ENCODE results near the gene FOXO3. TPM values are rescaled to one million over a fixed set of nuclear protein-coding genes. Genes with fewer than 3 reads are reported as not detected.
"Not testable (repeated sequence)": the region's sequence is repeated elsewhere in the genome, so short reads cannot be mapped to it uniquely, and the experiment has no call there.

Gene FOXO3
- total and polyA plus RNA-seq, 2 of the 8 experiments (the other 6 are each of a cell fraction or from before 2014, with no cell fraction given) = 13.1 to 19.3 TPM

DNA sequence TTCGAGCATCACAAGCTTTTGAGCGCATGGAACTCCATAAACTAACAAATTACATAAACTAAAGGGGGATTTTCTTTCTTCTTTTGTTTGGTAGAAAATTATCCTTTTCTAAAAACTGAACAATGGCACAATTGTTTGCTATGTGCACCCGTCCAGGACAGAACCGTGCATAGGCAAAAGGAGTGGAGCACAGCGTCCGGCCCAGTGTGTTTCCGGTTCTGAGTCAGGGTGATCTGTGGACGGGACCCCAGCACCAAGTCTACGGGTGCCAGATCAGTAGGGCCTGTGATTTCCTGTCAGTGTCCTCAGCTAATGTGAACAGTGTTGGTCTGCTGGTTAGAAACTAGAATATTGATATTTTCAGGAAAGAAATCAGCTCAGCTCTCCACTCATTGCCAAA lies 119.6 kb downstream of the FOXO3 start:
- POLR2A ChIA-PET (ENCODE audit: partially characterized antibody); H3K4me2 ChIP-seq (ENCODE audit: insufficient read depth in 1 of 2, low read depth in 2 of 2, low read length in 2 of 2); H2BK15ac ChIP-seq (ENCODE audit: low read length); H4K91ac ChIP-seq (replicated peaks; ENCODE audit: insufficient read length, low read length); H2AFZ ChIP-seq (ENCODE audit: low read length); H3K9me3 ChIP-seq (ENCODE audit: insufficient read depth in 2 of 2, low read depth in 1 of 2, low read length in 1 of 2); H3K4ac ChIP-seq (replicated peaks; ENCODE audit: insufficient read length, low read depth, low read length); H3K27me3 ChIP-seq (replicated peaks in 1 of 4; ENCODE audit: control insufficient read depth in 3 of 4, extremely low read depth in 1 of 4, insufficient read depth in 3 of 4, low read length in 3 of 4); H3K23ac ChIP-seq (ENCODE audit: insufficient read length); H3K4me1 ChIP-seq (replicated peaks in 1 of 4; ENCODE audit: control insufficient read depth in 3 of 4, insufficient read depth in 4 of 4, low read length in 3 of 4); H3K4me3 ChIP-seq (ENCODE audit: extremely low read depth in 1 of 4, insufficient read depth in 2 of 4, low read depth in 3 of 4, low read length in 4 of 4); H3K18ac ChIP-seq (ENCODE audit: extremely low read depth, low read length); H3K79me1 ChIP-seq (ENCODE audit: low read depth, low read length); H3K27ac ChIP-seq (ENCODE audit: low read depth, low read length); CTCF ChIA-PET (ENCODE audit: partially characterized antibody); H3K36me3 ChIP-seq (ENCODE audit: control insufficient read depth in 2 of 4, insufficient read depth in 4 of 4, low read length in 3 of 4); DNase-seq (ENCODE audit: low read depth in 1 of 2, low spot score in 2 of 2); H2BK5ac ChIP-seq (ENCODE audit: low read depth, low read length); H2BK12ac ChIP-seq (ENCODE audit: low read depth, low read length); H3K9ac ChIP-seq (replicated peaks in 1 of 4; ENCODE audit: extremely low read depth in 1 of 4, low read depth in 3 of 4, low read length in 3 of 4); H2BK20ac ChIP-seq (ENCODE audit: low read length); H2AK5ac ChIP-seq (ENCODE audit: low read depth, low read length); H3K23me2 ChIP-seq (ENCODE audit: low read depth, low read length); FAIRE-seq; H2BK120ac ChIP-seq (replicated peaks; ENCODE audit: low read depth, low read length); H4K20me1 ChIP-seq (replicated peaks in 1 of 2; ENCODE audit: control insufficient read depth in 1 of 2, insufficient read depth in 2 of 2, low read length in 2 of 2); H4K8ac ChIP-seq (ENCODE audit: extremely low read depth, insufficient read depth, low read length); H3K56ac ChIP-seq (replicated peaks; ENCODE audit: insufficient read length, low read depth, low read length); H4K5ac ChIP-seq (ENCODE audit: insufficient read length, low read depth, low read length); H3K14ac ChIP-seq (ENCODE audit: insufficient read length): not testable (repeated sequence)
- WGBS, 2 experiments (ENCODE audit: extremely low coverage in 1 of 2, insufficient coverage in 1 of 2, insufficient read length in 1 of 2, insufficient replicate concordance in 2 of 2, low coverage in 1 of 2, low lambda C conversion rate in 2 of 2, missing lambda C conversion rate in 1 of 2) = 91% methylated on average over 9 of the region's 9 CpGs; no CpG with 5 or more reads in 1 of the 2 experiments
- peaks cover 0 to 15% of the 10 kb centered on the region in 2 experiments; a peak in 2 of 4 replicates for H3K79me2 ChIP-seq (ENCODE audit: control insufficient read depth in 1 of 2, insufficient read depth in 2 of 2, low read length in 2 of 2)

DNA sequence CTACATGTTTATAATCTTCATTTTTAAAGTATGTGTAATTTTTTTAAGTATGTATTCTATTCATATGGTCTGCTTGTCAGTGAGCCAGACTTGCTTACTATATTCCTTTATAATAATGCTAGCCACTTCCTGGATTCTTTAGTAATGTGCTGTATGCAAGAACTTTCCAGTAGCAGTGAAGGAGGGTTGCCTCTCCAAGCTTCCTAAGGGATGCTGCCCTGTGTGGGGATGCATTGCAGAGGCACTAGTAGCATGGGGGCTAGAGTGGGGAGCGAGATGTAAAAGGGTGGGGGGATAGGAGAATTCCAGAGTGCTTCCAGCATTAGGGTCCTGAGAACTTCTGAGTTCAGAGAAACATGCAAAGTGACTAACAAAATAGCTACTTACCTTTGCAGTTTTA lies 121.0 kb downstream of the FOXO3 start:
- H3K79me1 ChIP-seq (ENCODE audit: low read depth, low read length); H4K20me1 ChIP-seq (replicated peaks in 1 of 2; ENCODE audit: control insufficient read depth in 1 of 2, insufficient read depth in 2 of 2, low read length in 2 of 2); H3K27me3 ChIP-seq (replicated peaks in 1 of 4; ENCODE audit: control insufficient read depth in 3 of 4, extremely low read depth in 1 of 4, insufficient read depth in 3 of 4, low read length in 3 of 4); H3K14ac ChIP-seq (ENCODE audit: insufficient read length); POLR2A ChIA-PET (ENCODE audit: partially characterized antibody); H2BK12ac ChIP-seq (ENCODE audit: low read depth, low read length); H2BK5ac ChIP-seq (ENCODE audit: low read depth, low read length); H3K27ac ChIP-seq (ENCODE audit: low read depth, low read length); H3K4me2 ChIP-seq (ENCODE audit: insufficient read depth in 1 of 2, low read depth in 2 of 2, low read length in 2 of 2); FAIRE-seq; H3K4ac ChIP-seq (replicated peaks; ENCODE audit: insufficient read length, low read depth, low read length); H3K79me2 ChIP-seq (ENCODE audit: control insufficient read depth in 1 of 2, insufficient read depth in 2 of 2, low read length in 2 of 2); H2BK20ac ChIP-seq (ENCODE audit: low read length); H2BK15ac ChIP-seq (ENCODE audit: low read length); H2BK120ac ChIP-seq (replicated peaks; ENCODE audit: low read depth, low read length); H3K23ac ChIP-seq (ENCODE audit: insufficient read length); H4K8ac ChIP-seq (ENCODE audit: extremely low read depth, insufficient read depth, low read length); H3K4me3 ChIP-seq (ENCODE audit: extremely low read depth in 1 of 4, insufficient read depth in 2 of 4, low read depth in 3 of 4, low read length in 4 of 4); H4K91ac ChIP-seq (replicated peaks; ENCODE audit: insufficient read length, low read length); H3K9me3 ChIP-seq (ENCODE audit: insufficient read depth in 2 of 2, low read depth in 1 of 2, low read length in 1 of 2); H3K18ac ChIP-seq (ENCODE audit: extremely low read depth, low read length); H3K9ac ChIP-seq (replicated peaks in 1 of 4; ENCODE audit: extremely low read depth in 1 of 4, low read depth in 3 of 4, low read length in 3 of 4); H3K56ac ChIP-seq (replicated peaks; ENCODE audit: insufficient read length, low read depth, low read length); DNase-seq (ENCODE audit: low read depth in 1 of 2, low spot score in 2 of 2); H3K4me1 ChIP-seq (replicated peaks in 1 of 4; ENCODE audit: control insufficient read depth in 3 of 4, insufficient read depth in 4 of 4, low read length in 3 of 4); H2AK5ac ChIP-seq (ENCODE audit: low read depth, low read length); H3K23me2 ChIP-seq (ENCODE audit: low read depth, low read length); H2AFZ ChIP-seq (ENCODE audit: low read length); H4K5ac ChIP-seq (ENCODE audit: insufficient read length, low read depth, low read length); H3K36me3 ChIP-seq (ENCODE audit: control insufficient read depth in 2 of 4, insufficient read depth in 4 of 4, low read length in 3 of 4): not testable (repeated sequence)
- 91% methylated on average over 1 of the region's 1 CpG; no CpG with 5 or more reads in 1 of the 2 experiments for WGBS, 2 experiments (ENCODE audit: extremely low coverage in 1 of 2, insufficient coverage in 1 of 2, insufficient read length in 1 of 2, insufficient replicate concordance in 2 of 2, low coverage in 1 of 2, low lambda C conversion rate in 2 of 2, missing lambda C conversion rate in 1 of 2)
- CTCF ChIA-PET (ENCODE audit: partially characterized antibody) = interaction anchor here (1.2 kb wide), 1 partner anchor 9 kb away, joined by 3 read pairs; no protein-coding TSS in a partner anchor
